HG02852 (cell line): ENCODE measurements around the gene CEMIP2.

ENCODE experiments used
- ATAC-seq: cut with Tn5 transposase; IDR thresholded peaks from one replicate; pipeline ENCODE4 v1.9.1; 2021; ENCODE audit warnings: mild to moderate bottlenecking, moderate library complexity; ENCODE audit not compliant: unreplicated experiment

The CEMIP2 gene

DNA sequence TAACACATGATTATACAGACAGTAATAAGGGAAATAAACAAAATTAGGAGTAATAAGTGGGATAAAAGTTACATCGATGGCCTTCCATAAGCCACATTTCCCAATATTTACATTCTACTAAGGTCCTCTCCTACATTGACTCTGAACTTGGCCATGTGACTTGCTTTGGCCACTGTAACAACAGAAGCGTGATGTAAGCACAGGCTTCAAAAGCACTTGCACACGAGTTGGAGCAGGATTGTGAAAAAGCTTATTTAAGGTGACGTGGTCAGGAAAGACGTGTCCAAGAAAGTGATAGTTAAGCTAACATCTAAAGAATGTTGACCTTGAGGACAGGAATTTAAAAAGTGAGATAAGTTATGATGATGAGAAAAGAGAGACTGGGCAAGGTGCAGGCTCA, 9.8 kb upstream of the CEMIP2 start:
- ATAC-seq, result no peak

GRCh38 chr9:71774920-71775319, 6.6 kb upstream of the CEMIP2 start:
- peak; percentile 58 for ATAC-seq

DNA sequence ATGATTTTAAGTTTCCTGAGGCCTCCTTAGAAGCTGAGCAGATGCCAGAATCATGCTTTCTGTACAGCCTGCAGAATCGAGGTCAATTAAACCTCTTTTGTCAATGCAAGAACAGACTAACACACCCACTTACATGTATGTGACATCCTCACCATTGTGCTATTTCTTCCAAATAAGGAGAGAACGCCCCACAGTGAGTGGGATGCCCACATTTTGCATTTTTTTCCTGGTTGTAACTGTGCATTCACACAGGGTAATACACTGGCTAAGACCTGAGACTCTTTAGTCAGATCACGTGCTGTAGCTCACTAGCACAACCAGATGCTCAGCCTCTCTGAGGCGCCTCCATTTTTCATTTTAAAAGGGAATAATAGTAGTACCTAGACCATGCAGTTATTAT, 4.4 kb upstream of the CEMIP2 start:
- no peak for ATAC-seq

DNA sequence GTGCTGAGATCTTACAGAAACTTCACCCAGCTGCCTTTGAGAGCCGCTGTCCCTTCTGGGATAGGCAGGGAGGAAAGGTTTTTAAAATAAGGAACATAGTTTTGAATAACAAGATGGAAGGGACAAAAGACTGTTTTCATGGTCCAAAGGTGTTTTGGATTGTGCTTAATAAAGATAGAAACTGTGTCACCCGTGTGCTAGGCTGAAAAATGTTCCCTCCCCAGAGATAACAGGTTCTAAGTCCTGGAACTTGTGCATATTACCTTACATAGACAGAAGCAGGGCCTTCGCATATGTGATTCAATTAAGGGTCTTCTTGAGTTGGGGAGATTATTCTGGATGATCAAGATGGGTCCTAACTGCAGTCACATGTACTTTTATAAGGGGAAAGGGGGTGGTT, 1.9 kb upstream of the CEMIP2 start:
- no peak for ATAC-seq

DNA sequence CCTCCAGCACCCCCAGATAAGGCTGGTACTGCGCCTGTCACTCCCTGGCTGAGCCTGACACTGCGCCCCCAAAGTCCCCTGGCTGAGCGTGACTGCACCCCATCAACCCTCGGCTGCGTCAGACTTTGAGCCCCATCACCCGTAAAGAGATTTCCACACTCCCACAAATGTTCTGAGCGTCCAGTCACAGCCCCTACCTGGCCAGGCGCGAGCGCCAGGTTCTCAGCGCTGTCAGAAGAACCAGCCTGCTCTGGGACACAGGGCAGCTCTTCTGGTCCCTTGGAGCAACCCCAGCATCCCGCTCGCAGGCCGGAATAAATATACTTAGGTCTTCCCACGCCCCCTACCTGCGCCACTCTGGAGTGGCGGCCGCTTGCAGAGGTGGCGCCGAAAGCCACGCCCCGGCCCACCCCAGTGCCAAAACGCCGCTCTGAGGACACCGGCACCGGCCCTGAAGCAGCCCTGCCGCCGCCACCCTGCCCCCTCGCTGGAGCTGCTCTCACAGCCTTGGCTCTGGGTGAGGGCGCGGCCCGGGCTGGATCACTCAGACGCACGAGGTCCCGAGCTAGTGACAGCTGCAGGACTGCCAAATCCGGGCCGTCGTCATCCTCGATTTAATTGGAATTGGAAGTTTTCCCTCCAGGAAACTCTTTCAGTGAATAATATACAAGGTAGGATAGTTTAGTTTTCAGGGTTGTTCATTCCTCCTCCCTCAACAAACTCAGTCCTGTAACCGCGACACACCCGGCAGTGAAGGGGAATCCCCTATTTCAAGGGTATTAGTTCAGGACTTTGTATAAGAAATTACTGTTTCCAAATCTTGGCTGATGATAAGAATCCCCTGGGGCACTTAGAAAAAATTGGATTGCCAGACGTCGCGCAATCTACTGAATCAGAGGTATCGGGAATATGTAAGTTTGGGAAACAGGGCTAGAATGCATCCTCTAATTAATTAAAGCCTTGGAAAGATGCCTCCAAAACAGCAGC, 1.2 kb upstream of the CEMIP2 start:
- ATAC-seq, result peak; percentile 24

DNA sequence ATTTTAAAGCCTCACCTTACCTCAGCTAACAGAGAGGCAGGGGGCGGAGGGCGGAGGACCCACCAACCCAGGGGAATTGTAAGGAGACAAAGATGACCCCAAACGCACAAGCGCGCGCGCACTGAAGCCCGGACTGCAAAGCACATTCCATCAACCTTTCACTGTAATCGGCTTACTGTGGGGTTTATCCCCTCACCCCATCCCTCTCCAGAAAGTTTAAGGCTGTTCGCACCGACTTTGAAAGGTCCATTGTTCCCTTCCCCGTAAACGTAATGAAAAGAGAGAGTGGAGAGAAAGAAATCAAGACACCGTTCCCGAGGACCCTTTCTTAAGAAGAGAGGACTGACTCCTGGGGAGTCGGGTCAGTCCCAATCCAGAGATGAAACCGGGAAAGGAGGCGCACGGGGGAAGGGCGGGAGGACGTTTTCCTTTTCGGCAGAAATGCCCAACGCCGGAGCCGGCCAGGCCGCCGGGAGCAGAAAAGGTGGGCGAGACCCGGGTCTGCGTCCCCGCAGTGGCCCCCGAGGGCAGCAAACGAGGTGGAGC, 464 bp downstream of the CEMIP2 start:
- ATAC-seq, result no peak

DNA sequence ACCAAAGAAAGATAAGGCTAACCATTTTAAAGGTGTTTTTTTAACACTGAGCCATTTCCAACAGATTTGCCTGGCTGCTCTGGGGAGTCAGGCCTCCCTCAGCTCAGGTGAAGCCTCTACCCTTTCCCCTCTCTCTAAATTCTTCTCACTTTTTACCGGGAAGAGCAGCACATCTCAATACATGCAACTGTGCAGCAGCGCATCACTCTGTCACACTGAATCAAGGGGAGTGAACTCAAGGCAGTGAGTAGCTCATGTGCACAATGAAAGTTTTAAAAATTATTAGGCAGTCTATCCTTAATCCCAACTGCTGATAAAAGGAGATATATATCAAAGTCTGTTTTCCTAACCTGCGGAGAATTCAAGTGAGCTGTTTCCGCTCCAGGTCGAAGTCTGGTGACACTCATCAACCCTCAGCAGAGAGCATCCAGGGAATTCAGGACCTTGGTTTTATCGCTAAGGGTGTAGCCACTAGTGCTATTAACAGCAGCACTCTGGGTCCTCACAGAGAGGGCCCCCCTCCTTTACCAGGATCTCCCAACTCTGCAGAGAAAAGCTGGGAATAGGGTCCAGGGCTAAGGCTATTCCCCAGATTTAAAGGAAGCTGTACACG, 1.0 kb downstream of the CEMIP2 start:
- no peak for ATAC-seq

DNA sequence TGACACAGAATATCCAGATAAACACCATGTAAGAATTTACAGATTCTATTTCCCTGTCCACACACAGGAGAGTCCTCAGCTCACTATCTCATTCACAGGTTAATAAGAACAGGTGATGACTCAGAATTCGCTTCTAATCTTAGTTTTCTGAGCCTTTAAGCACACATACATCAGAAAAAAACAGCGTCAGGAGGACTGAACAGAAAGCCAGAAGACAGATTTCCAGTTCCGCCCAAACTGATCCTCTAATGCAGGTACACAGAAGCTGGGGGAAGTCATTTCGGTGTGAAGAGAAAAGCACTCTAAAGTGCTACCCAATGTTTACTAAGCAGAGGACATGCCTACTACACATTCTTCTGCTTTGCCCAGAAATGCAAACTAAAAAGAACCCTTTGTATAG, 1.6 kb downstream of the CEMIP2 start:
- ATAC-seq, result no peak

GRCh38 chr9:71765693-71766092, 2.6 kb downstream of the CEMIP2 start:
- no peak for ATAC-seq

DNA sequence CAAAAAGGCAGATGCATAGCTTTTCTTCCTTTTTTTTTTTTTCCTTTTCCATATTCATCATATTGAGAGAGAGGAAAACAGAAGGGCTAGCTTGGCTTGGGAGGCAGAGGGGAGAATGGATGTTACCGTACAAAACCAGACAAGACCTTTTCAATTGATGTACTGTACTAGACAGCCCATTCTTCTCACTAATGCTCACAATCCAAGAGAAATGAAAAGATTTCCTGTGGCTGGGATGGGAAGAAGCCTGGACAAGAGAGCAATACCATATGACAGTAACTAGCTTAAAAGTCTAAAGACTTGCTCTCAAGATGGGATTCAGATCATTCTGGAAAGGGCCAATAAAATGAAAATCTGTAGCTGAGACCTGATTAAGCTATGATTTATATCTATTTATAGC, 3.4 kb downstream of the CEMIP2 start:
- no peak for ATAC-seq

DNA sequence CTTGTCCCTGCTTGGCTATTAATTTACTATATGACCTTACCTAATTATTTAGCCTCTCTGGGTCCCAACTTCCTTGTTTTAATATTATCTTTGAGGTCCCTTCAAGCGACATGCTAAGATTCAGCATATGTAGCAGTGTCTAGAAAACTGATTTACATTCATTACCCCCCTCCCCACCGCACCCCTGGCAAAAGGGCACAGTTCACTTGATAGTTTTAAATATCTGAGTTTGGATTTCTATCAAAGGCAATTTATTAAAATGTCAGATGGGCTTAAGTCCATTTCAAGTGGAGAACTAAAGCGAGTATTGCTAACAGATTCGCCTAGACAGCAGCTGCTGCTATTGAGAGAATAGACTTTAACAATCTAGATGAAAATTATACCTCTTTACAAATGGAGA, 3.9 kb downstream of the CEMIP2 start:
- ATAC-seq, result no peak

- ATAC-seq, result no peak
Observed at GRCh38 chr9:71763832-71764231, 4.5 kb downstream of the CEMIP2 start.

DNA sequence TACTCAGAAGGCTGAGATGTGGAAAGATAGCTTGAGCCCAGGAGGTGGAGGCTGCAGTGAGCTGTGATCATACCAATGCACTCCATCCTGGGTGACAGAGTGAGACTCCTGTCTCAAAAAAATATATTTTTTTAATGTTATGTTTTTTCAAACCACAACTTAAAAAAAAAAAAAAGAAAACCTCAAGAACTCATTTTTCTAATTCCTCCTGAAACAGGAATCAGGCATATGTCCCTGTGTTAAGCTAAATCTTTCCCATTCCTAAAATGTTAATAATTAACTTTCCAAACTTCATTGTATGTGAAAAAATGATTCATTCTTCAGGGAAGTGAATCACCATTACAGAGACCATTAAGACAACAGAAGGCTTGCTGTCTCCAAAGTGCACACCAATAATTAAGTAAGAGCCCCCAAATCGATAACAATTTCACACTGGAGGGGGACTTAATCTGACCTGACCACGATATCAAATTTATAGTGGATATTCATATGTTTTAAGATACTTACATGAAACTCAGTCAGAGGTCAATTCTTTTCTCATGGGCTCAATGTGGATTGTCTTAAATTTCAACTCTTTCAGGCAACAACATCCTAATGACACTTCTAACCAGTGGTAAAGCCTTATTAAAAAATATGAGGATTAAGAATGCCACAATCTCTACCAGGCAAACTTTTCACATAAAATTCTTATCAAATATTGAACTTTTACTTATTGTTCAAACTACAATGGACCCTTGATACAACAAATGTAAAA, 5.2 kb downstream of the CEMIP2 start:
- ATAC-seq, result no peak

DNA sequence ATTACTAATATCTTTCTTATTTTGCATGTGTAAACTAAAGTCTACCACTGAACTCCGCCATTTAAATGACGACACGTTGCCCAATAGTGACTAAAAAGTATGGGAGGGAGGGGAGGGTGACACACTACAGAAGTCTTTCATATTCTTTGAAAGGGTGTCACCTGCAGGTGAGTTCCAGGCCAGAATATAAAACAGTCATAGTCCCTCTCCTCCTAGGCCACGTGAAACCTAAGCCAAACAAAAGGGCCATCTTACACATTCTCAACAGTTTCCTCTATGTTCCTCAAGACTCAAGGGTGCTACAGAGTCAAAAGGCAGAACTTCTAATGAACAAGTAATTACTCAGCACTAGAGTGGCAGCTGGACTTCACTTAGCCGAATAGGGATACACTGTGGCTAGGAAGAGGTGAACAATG, 6.4 kb downstream of the CEMIP2 start:
- no peak for ATAC-seq

DNA sequence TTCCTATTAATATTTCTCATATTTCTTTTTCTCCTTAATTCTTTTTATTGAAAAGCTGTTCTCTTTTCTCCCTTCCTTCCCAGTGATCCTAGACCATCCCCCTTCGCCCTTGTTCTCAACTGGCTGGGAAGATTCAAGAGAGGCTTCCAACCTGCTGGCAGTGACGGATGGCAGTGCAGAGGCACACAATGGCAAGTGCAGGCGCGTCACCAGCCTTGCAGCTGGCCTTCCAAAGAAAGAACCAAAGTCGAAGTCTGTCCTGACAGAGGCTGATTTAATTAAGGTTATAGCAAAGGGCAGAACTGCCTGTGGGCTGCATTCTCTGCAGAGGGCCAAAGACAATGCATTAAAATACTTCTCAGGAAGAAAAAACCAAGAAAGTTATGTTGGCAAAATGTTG, 7.4 kb downstream of the CEMIP2 start:
- no peak for ATAC-seq

DNA sequence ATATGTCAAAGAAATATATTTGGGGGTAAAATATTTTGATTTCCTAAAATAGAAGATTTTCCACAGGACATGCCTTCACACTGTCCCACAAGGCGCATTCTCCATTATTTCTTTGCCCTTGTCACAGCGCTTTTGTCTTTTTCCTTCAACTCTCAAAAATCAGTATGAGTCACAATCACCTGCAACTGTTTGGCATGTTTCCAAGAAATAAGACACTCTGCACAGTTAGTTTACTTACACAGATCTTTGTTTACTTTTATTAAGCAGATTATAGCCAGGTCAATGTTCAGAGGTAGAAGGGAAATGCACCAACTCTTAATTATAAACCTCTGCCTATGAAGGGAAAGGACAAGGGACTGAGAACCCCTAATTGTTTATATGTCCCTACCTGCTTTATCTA, 9.5 kb downstream of the CEMIP2 start:
- ATAC-seq, result no peak

DNA sequence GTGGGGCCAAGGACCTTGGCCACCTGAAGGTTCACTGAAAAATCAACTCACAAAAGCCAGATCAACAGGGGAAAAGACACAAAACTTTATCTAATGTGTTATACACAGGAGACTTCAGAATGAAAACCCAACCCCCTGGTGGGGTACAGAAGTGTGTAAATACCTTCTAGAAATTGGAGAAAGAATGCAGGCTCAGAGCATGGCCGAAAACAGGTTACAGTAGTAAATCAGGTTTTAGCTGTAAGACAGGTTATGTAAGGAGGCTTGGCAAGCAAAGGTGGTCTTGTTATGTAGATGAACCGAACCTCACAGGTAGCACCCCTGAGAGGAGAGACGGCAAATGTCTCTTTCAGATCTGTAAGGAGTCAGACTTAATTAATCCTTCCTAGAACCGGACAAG, 10.0 kb downstream of the CEMIP2 start:
- no peak for ATAC-seq

DNA sequence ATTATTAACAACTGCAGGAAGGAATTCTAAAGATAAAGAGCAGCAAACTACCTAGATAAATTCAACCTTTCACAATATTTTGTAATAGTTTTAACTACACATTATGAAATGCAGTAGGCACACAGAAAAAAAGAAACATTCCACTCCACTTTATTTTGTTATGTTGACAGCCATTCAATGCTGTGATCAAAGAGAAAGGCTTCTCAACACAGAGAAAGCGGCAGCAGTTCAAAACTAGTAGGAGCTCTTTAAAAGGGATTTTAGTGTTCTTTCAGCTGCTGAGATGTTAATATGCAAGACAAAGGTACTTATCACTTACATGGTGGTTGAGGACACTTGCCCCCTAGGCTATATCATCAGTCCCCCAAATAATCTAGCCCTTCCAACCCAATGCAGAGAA, 11.6 kb downstream of the CEMIP2 start:
- no peak for ATAC-seq

GRCh38 chr9:71755869-71756268, 12.4 kb downstream of the CEMIP2 start:
- ATAC-seq, result no peak

- ATAC-seq, result no peak
Observed at GRCh38 chr9:71755230-71755629, 13.1 kb downstream of the CEMIP2 start.

DNA sequence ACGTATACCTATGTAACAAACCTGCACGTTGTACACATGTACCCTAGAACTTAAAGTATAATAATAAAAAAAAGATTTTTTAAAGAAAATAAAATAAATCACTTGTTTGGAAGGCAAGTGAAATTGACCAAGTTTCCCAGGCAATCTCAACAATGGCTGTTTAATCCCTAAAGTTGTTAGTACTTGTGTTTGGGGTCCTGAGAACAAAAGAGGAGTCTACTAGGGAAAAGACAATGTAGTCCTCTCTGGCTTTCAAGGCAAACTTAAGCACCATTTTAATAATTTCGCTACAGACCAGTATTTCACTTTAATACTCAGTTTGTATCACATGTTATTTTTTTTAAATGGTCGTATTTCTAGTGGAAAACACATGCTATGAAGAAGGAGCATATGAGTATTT, 14.2 kb downstream of the CEMIP2 start:
- no peak for ATAC-seq
